Gastroesophageal sphincter (tissue), 3 donors: ENCODE results near the gene NET1.

Experiments
- POLR2A ChIP-seq, 2 donors: fragments of 450-650 bp; IDR thresholded peaks; one replicate each; pipeline ENCODE4 v1.6.1; 2017; ENCODE audit warnings: antibody characterized with exemption in 2 of 2, mild to moderate bottlenecking in 2 of 2, moderate library complexity in 1 of 2
- TF ChIP-seq, protein P1 (sequence below), 4 experiments: fragments of 200-600 bp in 2 of 4; fragments of 450-650 bp in 2 of 4; sonication (generic) in 1 of 4; IDR thresholded peaks; one replicate each; pipeline ENCODE4 v1.5.1; 2017 to 2019; ENCODE audit warnings: antibody characterized with exemption in 4 of 4, mild to moderate bottlenecking in 2 of 4, moderate library complexity in 2 of 4

GRCh38 chr10:5499493-5500140 is 87.3 kb downstream of the NET1 start, which contains the start of gene CALML5:
- TF ChIP-seq, protein P1, sequence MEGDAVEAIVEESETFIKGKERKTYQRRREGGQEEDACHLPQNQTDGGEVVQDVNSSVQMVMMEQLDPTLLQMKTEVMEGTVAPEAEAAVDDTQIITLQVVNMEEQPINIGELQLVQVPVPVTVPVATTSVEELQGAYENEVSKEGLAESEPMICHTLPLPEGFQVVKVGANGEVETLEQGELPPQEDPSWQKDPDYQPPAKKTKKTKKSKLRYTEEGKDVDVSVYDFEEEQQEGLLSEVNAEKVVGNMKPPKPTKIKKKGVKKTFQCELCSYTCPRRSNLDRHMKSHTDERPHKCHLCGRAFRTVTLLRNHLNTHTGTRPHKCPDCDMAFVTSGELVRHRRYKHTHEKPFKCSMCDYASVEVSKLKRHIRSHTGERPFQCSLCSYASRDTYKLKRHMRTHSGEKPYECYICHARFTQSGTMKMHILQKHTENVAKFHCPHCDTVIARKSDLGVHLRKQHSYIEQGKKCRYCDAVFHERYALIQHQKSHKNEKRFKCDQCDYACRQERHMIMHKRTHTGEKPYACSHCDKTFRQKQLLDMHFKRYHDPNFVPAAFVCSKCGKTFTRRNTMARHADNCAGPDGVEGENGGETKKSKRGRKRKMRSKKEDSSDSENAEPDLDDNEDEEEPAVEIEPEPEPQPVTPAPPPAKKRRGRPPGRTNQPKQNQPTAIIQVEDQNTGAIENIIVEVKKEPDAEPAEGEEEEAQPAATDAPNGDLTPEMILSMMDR (IDR thresholded peaks at IDR 0.05) = no peak
- TF ChIP-seq POLR2A (IDR thresholded peaks at IDR 0.05) = no peak
